Dedifferentiated amniotic fluid mesenchymal stem cell (primary cell): ENCODE data around the gene KPNA1.
"Not testable (repeated sequence)": the region's sequence is repeated elsewhere in the genome, so short reads cannot be mapped to it uniquely, and the experiment has no call there.

Source experiments
- DNase-seq: peaks from one replicate; pipeline ENCODE4 v3.0.0-alpha.2; 2016; ENCODE audit errors: extremely low spot score

Gene KPNA1

GRCh38 chr3:122520861-122521260, 6.1 kb upstream of the KPNA1 start:
- no peak for DNase-seq

- DNase-seq = peak; percentile 29
Observed at GRCh38 chr3:122519693-122520092, 5.0 kb upstream of the KPNA1 start.

- no peak for DNase-seq
Observed at GRCh38 chr3:122516846-122517360, 2.2 kb upstream of the KPNA1 start.

- DNase-seq = no peak
Observed at GRCh38 chr3:122515870-122516269, 1.1 kb upstream of the KPNA1 start.

- no peak for DNase-seq
Observed at GRCh38 chr3:122515020-122515468, 305 bp upstream of the KPNA1 start.

GRCh38 chr3:122513386-122514122, 1.2 kb downstream of the KPNA1 start:
- DNase-seq = peak; percentile 77

GRCh38 chr3:122512284-122512683, 2.5 kb downstream of the KPNA1 start:
- no peak for DNase-seq

- DNase-seq = no peak
Observed at GRCh38 chr3:122510878-122511535, 3.7 kb downstream of the KPNA1 start.

- not testable (repeated sequence) for DNase-seq
Observed at GRCh38 chr3:122508944-122509343, 5.8 kb downstream of the KPNA1 start.

- no peak for DNase-seq
Observed at GRCh38 chr3:122508135-122508914, 6.4 kb downstream of the KPNA1 start.

- no peak for DNase-seq
Observed at GRCh38 chr3:122506450-122506849, 8.3 kb downstream of the KPNA1 start.

GRCh38 chr3:122505676-122506075, 9.1 kb downstream of the KPNA1 start:
- no peak for DNase-seq

GRCh38 chr3:122502941-122503340, 11.8 kb downstream of the KPNA1 start:
- DNase-seq = no peak

- DNase-seq = no peak
Observed at GRCh38 chr3:122502139-122502538, 12.6 kb downstream of the KPNA1 start.

GRCh38 chr3:122500964-122501363, 13.8 kb downstream of the KPNA1 start:
- not testable (repeated sequence) for DNase-seq

GRCh38 chr3:122498152-122498551, 16.6 kb downstream of the KPNA1 start:
- no peak for DNase-seq

- peak; percentile 83 for DNase-seq
Observed at GRCh38 chr3:122497425-122497824, 17.3 kb downstream of the KPNA1 start.

- DNase-seq = no peak
Observed at GRCh38 chr3:122496508-122496907, 18.2 kb downstream of the KPNA1 start.

- DNase-seq = peak; percentile 58
Observed at GRCh38 chr3:122493296-122493695, 21.4 kb downstream of the KPNA1 start.

GRCh38 chr3:122488262-122488973, 26.3 kb downstream of the KPNA1 start:
- DNase-seq = no peak

- DNase-seq = no peak
Observed at GRCh38 chr3:122484985-122485384, 29.8 kb downstream of the KPNA1 start.

GRCh38 chr3:122481390-122481789, 33.3 kb downstream of the KPNA1 start:
- DNase-seq = no peak
